GM18870 (cell line): ENCODE measurements around the gene LETM1.

Experiments
- ATAC-seq: cut with Tn5 transposase; IDR thresholded peaks from one replicate; pipeline ENCODE4 v1.9.1; 2021; ENCODE audit warnings: moderate library complexity; ENCODE audit not compliant: unreplicated experiment

LETM1 gene

GRCh38 chr4:1766106-1767060 lies 89.6 kb downstream of the LETM1 start:
- ATAC-seq: no peak

GRCh38 chr4:1765409-1766072 lies 90.4 kb downstream of the LETM1 start:
- no peak for ATAC-seq

GRCh38 chr4:1764670-1765069 lies 91.3 kb downstream of the LETM1 start:
- ATAC-seq: no peak

- ATAC-seq: no peak
These were observed 92.3 kb downstream of the LETM1 start for GRCh38 chr4:1763550-1764080.

GRCh38 chr4:1763070-1763549 lies 92.8 kb downstream of the LETM1 start:
- ATAC-seq: no peak

- no peak for ATAC-seq
These were observed 93.5 kb downstream of the LETM1 start for GRCh38 chr4:1762264-1763010.
